ENCODE measurements around the gene SCEL. TPM values are rescaled to one million over a fixed set of nuclear protein-coding genes. Genes with fewer than 3 reads are reported as not detected.
"Not testable (repeated sequence)": the region's sequence is repeated elsewhere in the genome, so short reads cannot be mapped to it uniquely, and the experiment has no call there.

The SCEL gene
- total RNA-seq, 1 donor from 2014 or later: under 0.01 TPM

GRCh38 chr13:77662301-77662700 lies 126.8 kb downstream of the SCEL start:
- not testable (repeated sequence) for DNase-seq (ENCODE audit: low read depth, low spot score)

- not testable (repeated sequence) for DNase-seq (ENCODE audit: low read depth, low spot score)
Observed at GRCh38 chr13:77662831-77663230, 127.3 kb downstream of the SCEL start.

GRCh38 chr13:77674852-77675251 lies 139.3 kb downstream of the SCEL start:
- DNase-seq (ENCODE audit: low read depth, low spot score): no peak

- DNase-seq (ENCODE audit: low read depth, low spot score): no peak
Observed at GRCh38 chr13:77678691-77679235, 143.3 kb downstream of the SCEL start.

- DNase-seq (ENCODE audit: low read depth, low spot score): no peak
Observed at GRCh38 chr13:77687799-77688198, 152.3 kb downstream of the SCEL start.

- DNase-seq (ENCODE audit: low read depth, low spot score): no peak
Observed at GRCh38 chr13:77691871-77692270, 156.4 kb downstream of the SCEL start.

GRCh38 chr13:77692746-77693448 lies 157.4 kb downstream of the SCEL start:
- DNase-seq (ENCODE audit: low read depth, low spot score): no peak

- DNase-seq (ENCODE audit: low read depth, low spot score): no peak
Observed at GRCh38 chr13:77693449-77693940, 158.0 kb downstream of the SCEL start.

Other genes with a start within 250 kb of the SCEL start
- 73.4 and 103 TPM in 2 replicates for gene MYCBP2, start 208.6 kb upstream of the SCEL start, total RNA-seq
- gene SLAIN1, start 162.0 kb downstream of the SCEL start, total RNA-seq: 9.2 and 13.7 TPM in 2 replicates

Measured in pulmonary artery endothelial cell (primary cell).